Fibroblast of peridontal ligament (primary cell): Measurements from ENCODE around the gene PGLYRP3.
"Not testable (repeated sequence)": the region's sequence is repeated elsewhere in the genome, so short reads cannot be mapped to it uniquely, and the experiment has no call there.

ENCODE experiments used
- DNase-seq: peaks from one replicate; pipeline ENCODE4 v3.0.0-alpha.2; 2010; ENCODE audit errors: extremely low read depth

PGLYRP3 gene

DNA sequence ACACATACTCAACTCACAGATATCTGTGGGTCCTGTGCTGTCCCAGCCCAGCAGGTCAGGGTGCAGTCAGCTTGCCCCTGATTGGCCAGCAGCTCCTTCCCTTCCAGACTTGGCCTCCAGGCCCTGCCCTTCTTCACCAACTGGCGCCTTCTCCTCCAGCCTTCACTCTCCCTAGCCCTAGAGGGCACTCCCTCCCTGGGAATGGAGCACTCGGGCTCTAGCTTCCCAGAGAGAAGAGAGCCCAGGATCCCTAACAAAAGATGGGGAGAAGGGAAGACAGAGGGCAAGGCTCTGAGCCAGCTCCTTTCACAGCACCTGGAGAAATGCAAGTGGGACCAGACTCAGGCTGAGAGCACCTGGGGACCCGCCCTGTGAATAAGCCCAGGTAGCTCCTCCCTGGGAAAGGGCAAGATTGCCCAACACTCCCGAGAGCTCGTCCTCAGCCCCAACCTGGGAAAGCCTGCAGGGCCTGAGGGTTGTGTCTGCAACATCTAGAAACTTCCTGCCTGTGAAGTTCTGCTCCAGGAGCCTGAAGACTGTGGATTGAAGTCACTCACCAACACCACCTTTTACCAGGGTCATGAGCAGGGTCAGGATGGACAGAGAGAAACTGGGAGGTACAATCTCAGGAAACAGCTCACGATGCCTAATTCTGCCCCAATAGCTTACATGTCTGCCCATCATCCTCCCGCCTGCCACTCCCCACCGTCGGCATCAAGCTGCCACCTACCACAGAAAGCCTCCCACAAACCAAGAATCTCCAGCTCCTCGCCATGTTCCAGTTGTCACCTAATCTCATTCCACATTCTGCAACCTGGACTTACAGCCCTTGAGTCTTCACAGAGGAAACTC, 36.0 kb upstream of the PGLYRP3 start, which contains the start of gene PGLYRP4:
PGLYRP4 (minus strand) TSS at position 331 of the 852 bp plus-strand sequence. CDS start 909 bp downstream, outside the sequence.
- no peak for DNase-seq

DNA sequence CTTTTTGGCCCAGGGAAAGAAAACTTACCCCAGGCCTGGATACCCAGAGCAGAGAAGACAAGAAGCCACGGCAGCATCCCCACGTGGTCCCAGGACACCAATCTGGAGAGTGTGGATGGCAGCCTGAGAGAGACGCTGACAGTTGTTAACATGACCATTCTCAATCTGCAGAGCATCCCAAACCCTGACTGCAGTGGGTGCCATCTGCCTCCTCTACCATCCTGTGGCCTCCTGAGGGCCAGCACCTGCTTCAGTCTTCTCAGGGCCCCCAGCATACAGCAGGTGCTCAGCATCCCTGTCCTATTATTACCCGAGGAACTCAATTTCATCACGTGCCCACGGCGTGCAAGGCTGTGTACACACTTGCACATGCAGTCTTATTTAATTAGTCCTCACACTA, 35.1 kb upstream of the PGLYRP3 start:
- no peak for DNase-seq

DNA sequence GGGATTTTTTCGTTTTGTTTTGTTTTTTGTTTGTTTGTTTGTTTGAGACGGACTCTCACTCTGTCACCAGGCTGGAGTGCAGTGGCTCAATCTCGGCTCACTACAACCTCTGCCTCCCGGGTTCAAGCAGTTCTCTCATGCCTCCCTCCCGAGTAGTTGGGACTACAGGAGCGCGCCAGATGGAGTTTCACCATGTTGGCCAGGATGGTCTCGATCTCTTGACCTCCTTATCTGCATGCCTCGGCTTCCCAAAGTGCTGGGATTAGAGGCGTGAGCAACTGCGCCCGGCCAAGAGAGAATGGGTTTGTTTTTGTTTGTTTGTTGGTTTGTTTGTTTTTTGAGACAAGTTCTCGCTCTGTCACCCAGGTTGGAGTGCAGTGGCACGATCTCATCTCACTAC, 34.3 kb upstream of the PGLYRP3 start:
- DNase-seq: not testable (repeated sequence)

DNA sequence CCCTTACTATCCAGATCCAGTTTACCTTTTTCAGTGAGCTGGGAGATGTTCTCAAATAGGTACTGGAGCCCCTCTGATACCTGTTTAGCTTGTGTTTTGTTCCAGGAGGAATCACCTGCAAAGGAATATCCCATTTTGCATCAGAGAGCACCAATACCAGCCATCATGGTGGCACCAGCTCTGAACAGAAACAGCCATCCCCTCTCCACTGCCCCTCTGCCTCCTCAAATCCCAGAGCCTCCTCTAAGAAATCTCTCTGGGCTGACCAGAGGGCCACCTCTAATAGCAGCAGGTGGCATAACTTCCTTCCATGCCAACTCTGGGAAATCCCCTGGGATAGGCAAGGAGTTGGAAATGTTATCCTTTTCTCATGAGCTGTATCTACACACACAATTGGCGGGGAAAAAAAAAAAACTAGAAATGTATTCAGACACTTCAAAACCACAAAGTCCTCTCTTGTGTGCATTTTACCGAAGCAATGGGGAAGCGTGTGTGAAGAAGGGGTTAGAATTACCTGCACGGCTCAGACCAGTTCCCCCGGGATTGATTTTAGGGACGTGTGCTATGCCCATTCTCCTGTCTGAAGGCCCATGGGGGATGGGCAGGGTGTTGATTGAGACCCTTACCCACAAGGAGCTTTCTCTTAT, 33.4 kb upstream of the PGLYRP3 start:
- DNase-seq: no peak

DNA sequence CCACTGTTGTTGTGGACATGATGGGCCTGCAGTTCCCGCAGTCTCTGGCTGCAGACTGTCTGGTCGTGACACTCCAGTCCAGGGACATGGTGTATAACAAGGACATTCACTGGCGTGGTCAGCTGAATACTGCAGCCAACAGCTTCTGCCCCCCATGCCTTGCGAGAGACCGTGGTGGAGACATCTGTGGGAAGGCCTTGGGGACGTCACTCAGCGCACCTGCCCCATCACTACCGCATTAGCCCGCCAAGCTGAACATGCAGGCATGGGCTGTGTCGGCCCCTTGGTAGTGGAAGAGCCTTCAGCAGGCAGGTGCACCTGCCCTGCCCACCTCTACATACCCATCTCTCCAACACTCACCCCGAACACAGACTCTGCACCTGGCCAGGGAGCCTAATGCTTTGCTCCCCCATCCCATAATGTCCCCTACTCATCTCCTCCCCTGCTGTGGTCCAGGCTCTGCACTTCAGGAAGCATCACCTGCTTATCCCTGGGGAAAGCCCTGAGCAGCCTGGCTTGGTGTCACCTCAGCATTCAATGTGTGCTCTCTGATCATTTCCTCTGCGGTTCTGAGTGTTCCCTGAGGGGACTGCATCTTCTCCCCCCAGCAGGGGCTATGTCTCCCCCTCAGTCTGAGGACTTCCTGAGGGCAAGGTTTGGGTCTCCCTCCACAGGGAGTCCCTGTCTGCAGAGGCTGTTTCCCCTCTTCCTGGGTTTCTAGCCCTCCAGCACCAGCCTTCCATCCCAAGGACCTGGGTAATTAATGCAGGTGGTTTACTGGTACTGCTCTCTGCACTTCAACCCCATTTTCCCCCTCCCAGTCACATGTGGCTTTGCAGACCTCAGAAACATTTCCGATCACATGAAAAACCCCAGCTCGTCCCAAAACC, 32.7 kb upstream of the PGLYRP3 start:
- no peak for DNase-seq

DNA sequence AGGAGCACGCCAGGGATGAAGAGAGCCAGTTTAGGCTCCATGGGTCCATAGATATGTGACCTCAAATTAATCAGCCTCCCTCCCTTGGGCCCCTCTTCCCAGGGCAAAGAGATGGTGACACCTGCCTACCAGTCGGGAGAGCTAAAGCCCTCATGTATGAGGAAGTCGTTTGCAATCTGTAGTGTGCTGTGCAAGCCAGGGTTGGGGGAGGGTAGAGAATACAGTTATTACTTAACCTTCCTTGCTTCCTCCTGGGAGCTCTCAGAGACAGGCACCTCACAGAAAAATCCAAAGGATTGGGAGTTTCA, 31.9 kb upstream of the PGLYRP3 start:
- DNase-seq: no peak

DNA sequence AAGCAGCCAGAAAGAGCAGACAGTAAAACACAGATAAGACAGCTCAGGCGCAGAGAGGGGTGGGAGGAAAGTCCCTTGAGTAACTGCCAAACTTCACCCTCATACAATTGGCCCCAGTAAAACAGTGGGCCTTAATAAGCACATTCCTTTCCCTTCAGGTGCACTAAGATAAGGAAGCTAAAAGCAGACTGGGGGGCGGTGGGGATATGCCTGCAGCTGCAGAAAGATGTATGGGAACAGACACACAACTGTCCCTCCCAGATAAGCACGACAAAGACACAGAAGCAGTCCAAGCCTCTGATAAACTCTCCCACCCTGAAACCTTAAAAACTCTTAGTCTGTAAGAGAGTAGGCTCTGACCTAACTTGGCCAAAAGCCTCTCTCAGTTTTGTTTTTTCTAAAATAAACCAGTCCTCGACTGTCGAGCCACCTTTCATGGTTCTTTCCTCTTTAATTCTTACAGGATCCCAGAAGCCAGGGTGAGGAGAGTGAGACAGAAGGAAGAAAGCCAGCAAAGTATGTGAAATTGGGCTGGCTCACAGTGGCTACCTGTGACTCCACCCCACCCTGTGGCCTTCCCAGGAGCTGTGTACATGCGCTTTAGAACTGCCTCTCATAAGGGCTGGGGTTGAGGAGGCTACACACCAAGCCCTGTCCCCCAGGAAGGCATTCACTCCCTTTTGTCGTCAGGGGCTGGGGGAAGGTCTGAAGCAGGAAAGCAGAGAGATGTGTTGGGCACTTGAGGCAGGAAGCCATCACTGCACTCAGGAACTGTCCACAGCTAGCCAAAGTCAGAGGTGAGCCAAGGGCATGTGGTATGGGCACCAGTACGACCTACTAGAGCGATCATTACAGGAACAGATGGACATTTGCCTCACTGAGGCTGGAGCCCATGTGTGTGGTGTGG, 31.3 kb upstream of the PGLYRP3 start:
- no peak for DNase-seq

DNA sequence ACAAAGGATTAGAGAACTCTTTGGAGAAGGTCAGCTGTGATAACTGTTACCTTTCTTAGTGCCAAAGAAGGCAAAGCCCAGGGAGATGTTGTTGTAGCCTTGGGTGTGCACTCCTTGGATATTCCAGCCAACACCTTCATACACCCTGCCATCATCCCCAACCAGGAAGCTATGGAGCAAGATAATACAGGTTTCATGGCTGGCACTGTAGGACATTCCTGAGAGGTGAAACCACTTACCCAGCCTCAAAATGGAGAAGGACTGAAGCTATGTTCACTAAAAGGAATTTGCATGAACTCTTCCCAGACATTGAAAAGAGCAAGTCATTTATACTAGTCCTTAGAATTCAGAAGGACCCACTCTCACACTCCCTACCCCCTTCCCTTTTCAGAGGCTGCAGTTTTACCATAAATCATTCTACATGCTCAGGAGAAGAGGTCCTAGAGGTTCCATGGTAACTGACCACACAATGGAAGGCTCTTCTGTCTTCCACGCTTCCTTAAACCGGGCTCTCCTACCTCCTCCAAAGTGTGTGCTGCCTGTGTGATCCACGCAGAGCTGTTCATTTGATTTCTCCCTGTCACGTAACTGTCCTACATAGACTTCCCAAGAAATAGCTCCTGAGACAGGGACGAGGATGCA, 30.4 kb upstream of the PGLYRP3 start:
- no peak for DNase-seq

DNA sequence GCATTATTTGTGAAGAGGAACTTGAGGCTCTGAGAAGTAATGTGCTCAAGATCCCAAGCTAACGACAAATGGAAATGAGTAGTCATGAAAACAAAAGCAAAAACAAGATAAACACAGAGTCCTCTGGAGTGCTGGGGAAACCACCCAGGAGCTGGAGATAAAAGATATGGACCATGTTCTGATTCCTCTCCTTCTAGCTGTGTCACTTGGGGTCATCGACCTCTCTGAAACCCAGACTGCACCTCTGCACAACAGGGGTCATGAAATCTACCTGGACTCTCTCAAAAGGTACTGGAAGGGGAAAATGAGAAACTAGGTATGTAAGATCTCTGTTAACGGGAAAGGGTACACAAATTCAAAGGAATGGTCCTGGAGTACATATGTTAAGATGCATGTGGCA, 29.4 kb upstream of the PGLYRP3 start:
- no peak for DNase-seq

DNA sequence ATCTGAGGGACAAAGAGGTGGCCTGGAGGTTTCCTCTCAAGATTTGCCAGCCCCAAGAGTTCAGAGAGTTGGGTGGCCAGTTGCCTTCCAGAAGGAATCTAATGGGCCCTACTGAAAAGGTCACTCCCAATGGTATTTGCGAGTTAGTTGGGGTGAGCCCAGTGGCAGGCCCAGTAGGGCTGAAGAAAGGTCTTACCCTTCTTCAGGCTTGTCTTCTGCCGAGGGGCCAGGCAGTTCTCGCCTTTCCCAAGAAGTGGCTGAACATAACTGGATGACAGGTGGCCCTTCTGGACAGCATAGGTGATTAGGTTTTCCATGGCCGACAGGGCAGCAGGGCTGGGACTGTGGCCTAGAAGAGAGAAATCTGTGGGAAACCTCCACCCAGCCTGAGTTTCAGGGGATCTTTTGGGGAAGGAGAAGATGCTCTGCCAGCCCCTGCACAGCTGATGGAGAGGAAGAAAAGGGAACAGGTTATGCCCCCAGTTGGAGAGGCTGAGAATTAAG, 28.7 kb upstream of the PGLYRP3 start:
- no peak for DNase-seq

DNA sequence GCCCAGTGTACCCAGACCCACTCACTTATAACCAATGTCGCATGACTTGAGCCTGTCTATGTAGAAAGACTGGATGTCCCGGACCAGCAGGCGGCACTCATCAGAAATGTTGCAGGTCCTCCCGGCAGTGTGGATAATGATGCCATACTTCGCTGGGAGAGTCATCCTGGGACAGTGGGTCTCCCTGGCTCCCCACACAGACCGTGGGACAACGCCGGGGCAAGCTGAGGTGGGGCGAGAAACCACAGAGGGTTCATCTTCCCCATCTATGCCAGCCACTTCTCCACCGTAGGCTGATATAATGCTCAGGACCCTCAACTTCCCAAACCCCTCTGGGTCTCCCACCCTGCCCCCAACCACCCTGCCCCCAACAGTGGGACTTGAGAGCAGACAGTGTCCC, 27.6 kb upstream of the PGLYRP3 start:
- no peak for DNase-seq

DNA sequence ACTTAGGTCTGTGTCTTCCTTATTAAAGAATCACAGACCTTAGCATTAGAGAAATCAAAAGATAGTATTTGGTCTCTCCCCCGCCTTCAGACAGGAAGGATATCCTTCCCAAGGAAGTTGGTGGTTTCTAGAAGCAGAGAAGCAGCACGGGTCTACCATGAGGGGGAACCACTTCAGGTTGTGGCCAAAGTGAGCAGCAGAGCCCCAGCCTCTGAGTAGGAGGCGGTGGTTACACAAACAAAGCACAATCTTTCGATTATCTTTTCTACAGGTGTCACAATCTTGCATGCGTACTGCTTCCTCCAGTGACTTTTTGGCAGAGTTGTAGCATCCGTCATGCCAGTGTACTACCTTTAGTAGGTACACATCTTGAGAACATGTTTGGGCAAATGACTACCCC, 27.1 kb upstream of the PGLYRP3 start:
- no peak for DNase-seq

DNA sequence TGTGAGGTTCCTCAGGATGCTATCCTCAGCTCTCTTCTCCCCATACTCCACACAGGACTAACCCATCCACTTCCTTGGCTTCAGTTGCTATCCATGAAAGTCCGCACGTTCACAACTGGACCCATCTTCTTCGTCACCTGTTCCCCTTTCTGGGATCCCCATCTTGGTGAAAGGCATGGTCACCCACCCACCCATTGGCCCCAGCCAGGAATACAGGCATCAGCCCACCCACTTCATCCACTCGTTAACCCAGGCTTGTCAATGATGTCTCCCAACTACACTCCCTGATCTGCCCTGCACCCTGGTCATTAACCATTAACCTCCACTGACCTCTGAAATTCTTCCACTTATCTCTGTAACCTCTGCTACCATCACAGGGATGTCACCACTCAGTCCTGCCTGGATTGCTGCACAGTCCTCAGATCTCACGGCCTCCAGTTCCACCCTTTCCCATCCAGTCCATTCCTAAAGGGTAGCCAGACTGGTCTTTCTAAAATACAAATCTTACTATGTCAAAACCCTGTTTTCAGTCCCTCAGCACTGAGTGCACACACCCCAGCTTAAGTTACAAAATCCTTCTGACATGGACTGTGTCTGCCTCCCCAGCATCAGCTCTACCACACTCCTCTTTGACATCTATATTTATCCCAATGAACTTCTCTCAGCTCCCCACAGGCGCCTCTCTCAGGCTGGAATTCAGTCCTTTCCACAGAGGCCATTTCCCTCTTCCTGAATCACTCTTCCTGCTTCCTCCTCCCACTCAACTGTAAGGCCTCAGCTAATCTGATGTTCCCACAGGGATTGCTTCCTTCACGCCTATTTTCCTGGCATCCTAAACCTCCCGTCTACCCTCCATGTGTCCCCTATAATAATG, 25.5 kb upstream of the PGLYRP3 start:
- no peak for DNase-seq

DNA sequence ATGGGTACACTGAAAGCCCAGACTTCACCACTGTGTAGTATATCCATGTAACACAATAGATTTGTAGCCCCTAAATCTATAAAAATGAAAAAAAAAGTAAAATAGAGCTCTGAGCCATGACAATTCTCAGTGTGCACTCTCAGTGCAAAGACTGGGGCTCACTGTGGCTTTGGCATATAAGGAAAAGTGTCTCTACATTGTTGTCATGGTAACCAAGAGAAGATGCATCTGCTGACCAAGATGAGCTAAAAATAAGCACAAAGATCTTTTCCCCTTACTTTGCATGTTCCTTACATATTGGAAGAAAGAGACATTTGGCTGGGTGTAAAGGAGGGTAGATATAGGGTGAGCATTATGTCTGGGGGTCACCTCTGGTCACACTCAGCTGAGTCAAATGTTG, 23.9 kb upstream of the PGLYRP3 start:
- no peak for DNase-seq

DNA sequence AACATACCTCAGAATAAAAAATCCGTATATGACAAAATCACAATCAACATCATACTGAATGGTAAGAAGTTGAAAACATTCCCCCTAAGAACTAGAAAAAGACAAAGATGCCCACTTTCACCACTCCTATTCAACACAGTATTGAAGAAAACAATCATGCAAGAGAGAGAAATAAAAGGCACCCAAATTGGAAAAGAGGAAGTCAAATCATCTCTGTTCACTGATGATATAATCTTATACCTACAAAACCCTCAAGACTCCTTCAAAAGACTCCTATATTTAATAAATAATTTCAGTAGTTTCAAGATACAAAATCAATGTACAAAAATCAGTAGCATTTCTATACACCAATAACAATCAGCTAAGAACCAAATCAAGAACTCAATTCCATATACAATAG, 21.1 kb upstream of the PGLYRP3 start:
- no peak for DNase-seq

DNA sequence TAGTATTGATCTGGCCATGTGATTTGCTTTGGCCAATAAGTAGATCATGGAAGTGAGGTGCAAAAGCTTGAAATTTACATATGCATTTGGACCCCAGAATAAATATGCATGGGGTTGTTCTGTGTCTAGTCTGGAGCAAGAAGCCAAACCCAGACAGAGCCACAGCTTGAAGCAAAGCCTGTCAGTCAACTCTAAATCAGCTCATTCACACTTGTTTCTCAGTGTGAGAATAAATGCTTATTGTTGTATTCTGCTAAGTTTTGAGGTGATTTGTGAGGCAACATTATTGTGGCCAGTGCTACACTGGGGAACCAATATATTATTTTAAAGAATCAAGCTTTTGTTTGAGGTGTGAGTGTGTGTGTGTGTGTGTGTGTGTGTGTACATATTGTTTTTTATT, 12.2 kb upstream of the PGLYRP3 start:
- no peak for DNase-seq

DNA sequence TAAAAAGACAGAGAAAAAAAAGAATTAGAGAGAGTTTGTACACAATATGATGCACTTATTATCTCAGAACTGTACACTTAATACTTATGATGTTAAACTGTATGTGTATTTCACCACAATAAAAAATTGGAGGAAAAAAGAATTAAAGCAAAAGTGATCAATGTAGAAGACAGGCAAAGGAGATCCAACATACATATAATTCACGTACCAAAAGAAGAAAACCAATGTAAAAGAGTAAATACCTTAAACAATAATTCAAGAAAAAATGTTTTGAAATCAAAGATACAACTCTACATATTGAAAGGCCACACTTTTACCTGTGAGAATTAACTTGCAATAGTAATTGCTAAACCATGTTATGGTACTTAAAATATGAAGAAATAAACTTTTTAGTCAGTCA, 9.8 kb upstream of the PGLYRP3 start:
- no peak for DNase-seq

DNA sequence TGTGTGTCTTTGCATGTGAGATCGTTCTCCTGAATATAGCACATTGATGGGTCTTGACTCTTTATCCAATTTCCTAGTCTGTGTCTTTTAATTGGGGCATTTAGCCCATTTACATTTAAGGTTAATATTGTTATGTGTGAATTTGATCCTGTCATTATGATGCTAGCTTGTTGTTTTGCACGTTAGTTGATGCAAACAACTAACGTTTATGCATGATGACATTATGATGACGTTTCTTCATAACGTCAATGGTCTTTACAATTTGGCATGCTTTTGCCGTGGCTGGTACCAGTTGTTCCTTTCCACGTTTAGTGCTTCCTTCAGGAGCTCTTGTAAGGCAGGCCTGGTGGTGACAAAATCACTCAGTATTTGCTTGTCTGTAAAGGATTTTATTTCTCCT, 5.4 kb upstream of the PGLYRP3 start:
- DNase-seq: not testable (repeated sequence)

DNA sequence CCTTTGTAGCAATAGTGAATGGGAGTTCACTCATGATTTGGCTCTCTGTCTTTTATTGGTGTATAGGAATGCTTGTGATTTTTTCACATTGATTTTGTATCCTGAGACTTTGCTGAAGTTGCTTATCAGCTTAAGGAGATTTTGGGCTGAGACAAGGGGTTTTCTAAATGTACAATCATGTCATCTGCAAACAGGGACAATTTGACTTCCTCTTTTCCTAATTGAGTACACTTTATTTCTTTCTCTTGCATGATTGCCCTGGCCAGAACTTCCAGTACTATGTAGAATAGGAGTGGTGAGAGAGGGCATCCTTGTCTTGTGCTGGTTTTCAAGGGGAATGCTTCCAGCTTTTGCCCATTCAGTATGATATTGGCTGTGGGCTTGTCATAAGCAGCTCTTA, 3.3 kb upstream of the PGLYRP3 start:
- DNase-seq: not testable (repeated sequence)

DNA sequence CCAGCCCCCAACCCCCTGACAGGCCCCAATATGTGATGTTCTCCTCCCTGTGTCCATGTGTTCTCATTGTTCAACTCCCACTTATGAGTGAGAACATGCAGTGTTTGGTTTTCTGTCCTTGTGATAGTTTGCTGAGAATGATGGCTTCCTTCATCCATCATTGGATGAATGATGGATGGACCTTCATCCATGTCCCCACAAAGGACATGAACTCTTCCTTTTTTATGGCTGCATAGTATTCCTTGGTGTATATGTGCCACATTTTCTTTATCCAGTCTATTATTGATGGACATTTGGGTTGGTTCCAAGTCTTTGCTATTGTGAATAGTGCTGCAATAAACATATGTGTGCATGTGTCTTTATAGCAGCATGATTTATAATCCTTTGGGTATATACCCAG, 1.6 kb upstream of the PGLYRP3 start:
- DNase-seq: not testable (repeated sequence)
